AG04450 (cell line): ENCODE results near the gene EFCAB14. TPM values are rescaled to one million over a fixed set of nuclear protein-coding genes. Genes with fewer than 3 reads are reported as not detected.
A peak's percentile ranks its signal among the peaks of the same experiment; 100 is the strongest.

Experiments
- CTCF ChIA-PET: fragments of 300-600, 350-600 bp; formaldehyde crosslinking; extraction: SDS; loops from one replicate; lab custom pipeline; 2022; ENCODE audit warnings: antibody characterized with exemption, inconsistent platforms; lab: Charles Lee
- POLR2A ChIA-PET: fragments of 350-600 bp; formaldehyde crosslinking; extraction: SDS; loops from one replicate; lab custom pipeline; 2021; ENCODE audit warnings: antibody characterized with exemption, inconsistent platforms; lab: Yijun Ruan, JAX
- DNase-seq: peaks from one replicate; pipeline ENCODE4 v3.0.0-alpha.2; 2011; ENCODE audit warnings: low read depth, low spot score
- H3K27ac ChIP-seq: one replicate; pipeline ENCODE4 v1.5.1; 2012; ENCODE audit warnings: low read depth, low read length, control low read depth
- H3K27me3 ChIP-seq: one replicate; pipeline ENCODE4 v1.6.0; 2012; ENCODE audit warnings: low read length; ENCODE audit not compliant: control insufficient read depth, insufficient read depth
- H3K4me3 ChIP-seq: 2 replicates; pipeline ENCODE4 v1.5.1; 2011; ENCODE audit warnings: mild to moderate bottlenecking, low read depth, low read length, control low read depth
- H3K9me3 ChIP-seq: 2 replicates; pipeline ENCODE4 v1.5.1; 2012; ENCODE audit warnings: low read length; ENCODE audit not compliant: control insufficient read depth, insufficient read depth
- CTCF ChIP-seq: IDR thresholded peaks from 2 replicates; pipeline ENCODE4 v1.5.1; 2011; ENCODE audit warnings: low read depth, low read length, control low read depth, inconsistent platforms
- polyA plus RNA-seq: library from polyadenylated mRNA; depleted of rRNA; stranded (reverse); fragments of >200 nt; gene quantifications from 2 replicates; pipeline ENCODE4 v1.2.3, GENCODE V29; 2011

EFCAB14 gene
- polyA plus RNA-seq, 1 experiment, result 69.9 TPM

DNA sequence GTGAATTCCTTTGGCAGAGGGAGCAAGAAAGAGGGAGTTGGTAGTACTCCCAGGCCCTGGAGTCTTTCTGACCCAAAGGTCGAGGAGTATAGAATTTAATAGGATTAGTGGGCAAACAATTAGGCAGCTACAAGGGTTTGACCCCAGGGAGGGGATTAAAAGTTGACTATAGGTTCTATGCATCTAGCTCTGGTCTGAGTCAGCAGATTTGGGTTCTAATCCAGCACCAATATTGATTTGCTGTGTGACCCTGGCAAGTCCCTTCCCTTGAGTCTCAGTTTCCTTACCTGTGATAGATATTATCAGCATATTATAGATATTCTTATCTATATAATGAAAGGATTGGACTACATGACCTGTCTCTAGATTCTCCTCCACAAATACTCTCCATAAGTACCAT is 35.1 kb upstream of the EFCAB14 start:
- Histone ChIP-seq H3K4me3 (no peak overlapping the region), H3K9me3 (no peaks in the 10 kb centered on the region), H3K27ac (no peak overlapping the region), H3K27me3 (no peaks in the 10 kb centered on the region)
- DNase-seq, result no peak
- CTCF ChIA-PET, result interaction anchor here (0.6 kb wide), 1 partner anchor 368 kb away, joined by 4 read pairs; no protein-coding TSS in a partner anchor
- POLR2A ChIA-PET, result no interaction called here
- no peak for TF ChIP-seq CTCF

DNA sequence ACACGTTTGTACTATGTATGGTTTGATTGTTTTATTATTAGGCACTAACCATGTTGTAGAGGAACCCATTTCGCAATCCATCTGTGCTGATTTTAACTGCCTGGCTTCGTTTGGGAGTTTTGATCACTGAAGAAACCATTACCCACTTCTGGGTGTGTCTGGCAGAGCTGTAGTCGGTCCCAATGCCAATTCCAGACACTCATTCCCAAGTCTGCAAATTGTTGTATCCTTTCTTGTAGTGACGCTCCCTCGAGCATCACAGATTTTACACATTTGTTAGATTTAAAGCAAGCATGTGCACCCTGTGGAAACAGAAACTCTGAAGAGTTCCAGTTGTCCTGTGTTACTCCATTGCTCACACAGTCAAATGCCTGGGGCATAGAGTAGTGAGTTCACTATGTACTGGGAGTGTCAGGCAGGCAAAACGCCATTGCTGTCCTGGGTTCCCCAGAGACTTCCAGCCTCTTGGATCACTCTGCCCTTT is 31.0 kb upstream of the EFCAB14 start:
- Histone ChIP-seq H3K4me3 (no peak overlapping the region), H3K27ac (no peak overlapping the region), H3K9me3 (no peaks in the 10 kb centered on the region), H3K27me3 (no peaks in the 10 kb centered on the region)
- DNase-seq, result no peak
- ChIA-PET POLR2A (no interaction called here), CTCF (no interaction called here)
- TF ChIP-seq CTCF, result no peak

- ChIA-PET CTCF (no interaction called here), POLR2A (no interaction called here)
- no peaks in the 10 kb centered on the region for H3K9me3 ChIP-seq
- no peaks in the 10 kb centered on the region for H3K27me3 ChIP-seq
- H3K4me3 ChIP-seq, result no peak overlapping the region
- H3K27ac ChIP-seq, result no peak overlapping the region
- DNase-seq, result no peak
- TF ChIP-seq CTCF, result no peak
Observed at GRCh38 chr1:46749404-46749803, 30.5 kb upstream of the EFCAB14 start.

DNA sequence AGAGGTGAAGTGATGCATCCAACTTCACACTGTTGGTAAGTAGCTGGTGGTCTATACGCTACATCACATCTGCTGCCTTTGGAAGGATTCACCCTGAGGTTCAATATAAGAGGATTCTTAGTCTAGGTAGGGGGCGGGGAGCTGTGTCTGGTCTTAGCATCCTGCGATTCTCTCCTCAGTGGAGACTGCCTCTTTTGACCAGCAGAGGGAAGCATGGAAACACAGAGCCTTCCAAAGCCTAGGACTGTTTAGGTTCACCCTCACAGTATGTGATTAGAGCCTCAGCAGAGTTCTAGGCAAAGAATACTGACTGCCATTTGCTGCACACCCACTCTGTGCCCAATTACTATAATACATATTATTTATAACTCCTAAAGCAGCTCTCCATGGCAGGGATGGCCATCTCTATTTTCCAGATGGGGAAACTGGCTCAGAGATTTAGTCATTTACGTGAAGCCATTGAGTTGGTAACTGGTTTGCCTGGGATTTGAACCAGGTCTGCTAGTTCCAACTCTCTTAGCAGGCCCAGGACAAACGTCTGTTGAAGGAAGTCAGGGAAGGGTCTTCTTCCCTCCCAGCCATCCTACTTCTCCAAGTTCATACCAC is 28.9 kb upstream of the EFCAB14 start:
- peak; percentile 74 for TF ChIP-seq CTCF
- no peaks in the 10 kb centered on the region for H3K27me3 ChIP-seq
- ChIA-PET POLR2A (no interaction called here), CTCF (interaction anchor here (0.8 to 1.7 kb wide), 8 partner anchors 10 to 430 kb away, joined by 3 to 7 read pairs (median 3); no protein-coding TSS in a partner anchor)
- no peaks in the 10 kb centered on the region for H3K9me3 ChIP-seq
- peak; percentile 8 for DNase-seq
- H3K27ac ChIP-seq, result no peak overlapping the region
- H3K4me3 ChIP-seq, result no peak overlapping the region

GRCh38 chr1:46742069-46742468 is 23.2 kb upstream of the EFCAB14 start:
- CTCF ChIA-PET, result interaction anchor here (1.3 kb wide), 1 partner anchor 17 kb away, joined by 4 read pairs; no protein-coding TSS in a partner anchor
- H3K27me3 ChIP-seq, result peaks cover 3% of the 10 kb centered on the region

More at GRCh38 chr1:46742069-46742468, 23.2 kb upstream of the EFCAB14 start:
- H3K27ac ChIP-seq, result no peak overlapping the region
- no peak overlapping the region for H3K4me3 ChIP-seq
- TF ChIP-seq CTCF, result no peak
- no peaks in the 10 kb centered on the region for H3K9me3 ChIP-seq
- no peak for DNase-seq
- POLR2A ChIA-PET, result no interaction called here
